Left lobe of liver (tissue), 2 donors: ENCODE results near the gene LIPT2. TPM values are rescaled to one million over a fixed set of nuclear protein-coding genes. Genes with fewer than 3 reads are reported as not detected.
A peak's percentile ranks its signal among the peaks of the same experiment; 100 is the strongest.

ENCODE experiments used
- ATAC-seq: fragments of 200-7000 bp; cut with Tn5 transposase; one replicate; pipeline ENCODE4 v1.9.1; 2020; ENCODE audit warnings: mild to moderate bottlenecking, moderate library complexity
- DNase-seq: peaks from one replicate; pipeline ENCODE4 v3.0.0-alpha.2; 2020; ENCODE audit warnings: low spot score
- total RNA-seq: library from RNA; stranded (reverse); gene quantifications from one replicate; pipeline ENCODE4 v1.2.1, GENCODE V29; 2021
- donor health status: DM: no; HTN: no; CAD: no; lungs with moderate emphysema.
- donor health status: DM: no; HTN: yes; CAD: no.

Gene LIPT2
- total RNA-seq, 1 donor from 2014 or later, result 2.7 TPM

DNA sequence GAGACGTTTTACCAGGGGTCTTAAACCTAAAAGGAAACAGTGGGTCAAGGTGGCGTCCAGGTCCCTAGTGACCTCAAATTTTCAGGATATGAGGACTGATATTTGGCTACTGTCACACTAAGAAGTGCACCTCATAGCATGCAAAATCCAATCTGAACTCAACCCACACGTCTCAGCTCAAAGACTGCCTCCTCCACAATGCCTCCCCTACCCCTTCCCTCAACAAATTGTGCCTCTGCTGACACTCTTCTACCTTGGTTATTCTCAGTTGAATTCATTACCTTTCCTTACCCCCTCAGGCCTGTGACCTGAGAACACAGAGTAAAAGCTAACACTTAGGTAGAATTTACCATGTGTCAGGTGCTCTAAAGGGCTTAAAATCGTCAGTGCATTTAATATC, 12.4 kb upstream of the LIPT2 start:
- DNase-seq (no peak), ATAC-seq (no peak)

DNA sequence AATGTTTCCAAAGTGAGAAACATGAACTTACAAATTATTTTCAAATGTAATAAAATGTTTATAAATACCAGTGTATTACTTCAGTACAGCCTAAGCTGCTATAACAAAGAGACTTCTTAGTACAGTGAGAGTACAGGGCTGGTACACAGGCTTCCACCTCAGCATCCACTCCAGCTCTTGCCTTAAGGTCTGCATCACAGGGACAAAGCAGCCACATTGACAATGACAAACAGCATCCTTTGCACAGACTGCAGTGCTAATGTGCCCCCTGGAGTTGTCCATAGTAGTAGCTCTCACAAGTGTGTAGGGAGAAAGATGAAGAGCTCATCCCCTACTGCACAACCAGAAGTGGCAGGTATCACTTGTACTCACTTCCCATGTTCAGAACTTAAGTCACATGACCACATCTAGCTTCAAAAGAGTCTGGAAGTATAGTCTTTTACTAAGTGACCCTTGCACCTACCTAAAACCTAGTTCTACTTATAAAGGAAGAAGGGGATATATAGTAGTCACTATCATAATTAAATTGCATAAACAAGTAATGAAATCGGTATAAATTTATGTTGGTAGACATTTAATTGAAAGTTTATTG, 10.7 kb upstream of the LIPT2 start:
- ATAC-seq (no peak), DNase-seq (no peak)

DNA sequence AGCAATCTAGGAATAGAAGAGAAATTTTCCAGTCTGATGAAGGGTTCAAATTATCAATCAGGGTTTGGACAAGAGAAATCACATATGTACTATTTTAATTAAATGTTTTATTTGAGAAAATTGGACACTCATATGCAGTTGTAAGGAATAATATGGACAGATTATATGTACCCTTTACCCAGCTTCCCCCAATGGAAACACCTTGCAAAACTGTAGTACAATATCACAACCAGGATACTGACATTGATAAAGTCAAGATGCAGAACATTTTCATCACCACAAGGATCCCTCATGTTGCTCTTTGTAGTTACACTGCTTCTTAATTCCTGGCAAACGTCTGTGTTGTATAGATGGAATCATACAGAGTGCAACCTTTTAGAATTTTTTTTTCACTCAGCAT, 1.4 kb upstream of the LIPT2 start:
- ATAC-seq, result no peak
- DNase-seq, result no peak

DNA sequence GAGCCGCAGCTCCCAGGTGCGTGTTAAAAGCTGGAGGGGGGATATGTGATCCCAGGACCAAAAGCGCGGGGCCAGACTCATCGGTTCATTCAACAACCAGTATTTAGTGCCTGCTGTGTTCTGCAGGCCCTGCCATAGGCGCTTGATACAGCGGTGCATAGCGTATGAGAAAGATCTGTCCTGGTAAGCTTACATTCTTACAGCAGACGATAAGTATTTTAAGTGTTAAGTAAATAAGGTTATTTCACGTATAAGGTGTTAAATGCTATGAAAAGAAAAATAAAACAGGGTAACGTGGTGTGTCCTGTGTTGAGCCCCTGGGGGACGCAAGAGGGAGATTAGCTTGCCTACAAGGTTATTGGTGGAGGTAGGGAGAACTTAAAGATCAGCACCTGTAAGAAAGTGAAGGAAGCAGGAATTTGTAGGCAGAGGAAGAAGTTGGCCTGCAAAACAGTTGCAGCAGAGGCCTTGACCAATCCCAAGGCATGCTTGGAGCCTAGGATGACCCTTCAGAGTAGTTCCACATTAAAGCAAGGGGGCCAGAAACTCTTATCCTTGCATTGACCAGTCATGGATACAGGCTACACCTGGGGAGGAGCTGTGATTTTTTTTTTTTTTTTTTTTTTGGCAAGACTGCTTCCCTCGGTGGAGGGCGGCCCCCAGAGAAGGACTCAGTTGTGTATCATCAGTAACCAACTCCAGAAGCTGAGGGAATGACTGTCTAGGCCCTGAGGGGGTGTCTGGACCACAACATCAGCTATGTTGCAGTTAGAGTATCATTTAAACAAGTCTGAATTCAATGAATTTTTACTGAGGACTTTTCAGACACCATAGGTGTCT, 487 bp upstream of the LIPT2 start:
- DNase-seq (no peak), ATAC-seq (no peak)

DNA sequence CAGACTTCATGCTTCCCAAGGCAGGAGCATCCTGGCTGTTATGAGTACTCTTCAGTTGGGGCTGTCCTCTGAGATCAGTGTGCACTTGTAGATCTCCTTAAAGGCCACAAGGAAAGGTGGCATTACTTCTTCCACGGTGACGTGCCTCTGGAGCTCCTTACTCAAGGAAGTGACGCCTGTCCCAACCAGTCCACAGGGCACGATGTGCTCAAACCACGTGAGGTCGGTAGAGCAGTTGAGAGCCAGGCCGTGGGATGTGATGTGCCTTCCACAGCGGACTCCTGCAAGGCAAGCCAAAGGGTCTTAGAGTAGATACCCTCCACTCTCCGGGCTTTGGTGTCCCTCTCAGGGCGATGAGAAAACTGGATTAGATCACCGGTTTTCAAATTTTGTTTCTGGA, 1.4 kb downstream of the LIPT2 start:
- no peak for ATAC-seq
- DNase-seq, result no peak

DNA sequence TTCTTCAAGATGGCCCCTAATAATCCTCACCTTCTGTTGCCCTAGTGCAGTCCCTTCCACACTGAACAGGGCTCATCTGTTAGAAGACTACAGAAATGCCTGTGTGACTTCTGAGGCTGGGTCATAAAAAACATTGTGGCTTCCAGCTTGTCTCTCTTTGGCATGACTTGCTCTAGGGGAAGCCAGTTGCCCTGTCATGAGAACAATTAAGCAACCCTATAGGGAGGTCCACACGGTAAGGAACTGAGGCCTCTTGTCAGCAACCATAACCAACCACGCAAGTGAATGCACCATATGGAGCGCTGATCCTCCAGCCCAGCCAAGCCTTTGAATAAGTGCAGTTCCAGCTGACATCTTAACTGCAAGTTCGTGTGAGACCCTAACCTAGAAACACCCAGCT, 2.6 kb downstream of the LIPT2 start:
- DNase-seq (no peak), ATAC-seq (no peak)

DNA sequence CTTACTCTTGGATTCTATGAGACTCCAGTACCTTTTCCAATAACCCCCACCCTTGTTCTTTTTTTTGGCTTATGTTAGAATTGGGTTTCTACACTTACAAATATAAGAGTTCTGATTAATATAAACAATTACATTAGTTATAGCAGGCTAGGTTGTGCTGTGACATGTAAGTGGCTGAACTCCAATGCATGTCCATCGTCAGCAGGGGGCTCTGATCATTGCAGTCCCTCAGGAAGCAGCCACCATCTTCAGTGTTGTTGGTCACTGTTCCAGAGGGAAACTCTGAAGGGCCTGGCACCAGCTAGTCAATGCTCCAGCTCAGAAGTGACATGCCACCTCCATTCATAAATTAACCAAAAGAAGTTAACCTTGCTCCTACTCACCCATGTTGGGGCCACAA, 5.6 kb downstream of the LIPT2 start:
- DNase-seq, result no peak
- ATAC-seq, result peak; percentile 62

DNA sequence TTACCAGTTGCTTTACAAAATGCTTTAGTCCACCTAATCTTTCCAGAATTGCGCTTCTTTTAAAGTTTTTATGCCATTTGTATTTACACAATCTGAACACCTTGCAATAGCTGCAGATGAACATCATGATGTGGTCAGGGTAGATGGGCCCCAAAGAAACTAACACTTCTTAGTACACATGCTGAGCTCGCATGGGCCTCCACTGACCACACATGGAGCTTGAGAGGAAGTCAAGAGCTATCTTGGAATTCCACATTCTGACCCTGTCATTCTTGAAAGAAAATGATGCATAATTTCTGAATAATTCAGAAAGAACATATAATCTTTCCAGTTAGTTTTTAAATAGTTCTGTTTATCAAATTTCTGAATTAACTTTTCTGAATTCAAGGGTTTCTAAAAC, 7.7 kb downstream of the LIPT2 start:
- no peak for ATAC-seq
- DNase-seq, result no peak

DNA sequence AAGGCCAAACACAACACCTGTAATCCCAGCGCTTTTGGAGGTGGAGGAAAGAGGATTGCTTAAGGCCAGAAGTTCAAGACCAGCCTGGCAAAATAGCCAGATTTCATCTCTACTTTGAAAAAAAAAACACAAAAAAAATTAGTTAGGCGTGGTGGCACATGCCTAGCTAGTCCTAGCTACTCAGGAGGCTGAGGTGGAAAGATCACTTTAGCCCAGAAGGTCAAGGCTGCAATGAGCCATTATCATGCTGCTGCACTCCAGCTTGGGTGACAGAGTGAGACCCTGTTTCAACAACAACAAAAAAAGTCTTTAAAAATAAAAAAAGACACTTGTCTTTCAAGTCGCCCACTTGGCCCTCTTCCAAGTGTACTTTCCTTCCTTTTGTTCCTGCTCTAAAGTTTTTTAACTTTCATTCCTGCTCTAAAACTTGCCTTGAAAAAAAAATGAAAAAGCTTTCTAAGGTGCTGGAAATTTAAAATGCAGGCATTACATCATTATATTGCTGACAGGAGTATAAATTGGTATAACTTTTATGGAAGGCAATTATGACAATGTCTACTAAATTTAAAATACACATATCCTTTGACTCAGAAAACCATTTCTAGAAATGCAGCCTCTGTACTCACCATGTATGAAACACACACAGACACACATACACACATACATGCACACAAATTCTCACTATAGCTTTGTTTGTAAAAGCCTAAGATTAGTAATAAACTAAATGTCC, 12.7 kb downstream of the LIPT2 start:
- DNase-seq, result no peak
- no peak for ATAC-seq

DNA sequence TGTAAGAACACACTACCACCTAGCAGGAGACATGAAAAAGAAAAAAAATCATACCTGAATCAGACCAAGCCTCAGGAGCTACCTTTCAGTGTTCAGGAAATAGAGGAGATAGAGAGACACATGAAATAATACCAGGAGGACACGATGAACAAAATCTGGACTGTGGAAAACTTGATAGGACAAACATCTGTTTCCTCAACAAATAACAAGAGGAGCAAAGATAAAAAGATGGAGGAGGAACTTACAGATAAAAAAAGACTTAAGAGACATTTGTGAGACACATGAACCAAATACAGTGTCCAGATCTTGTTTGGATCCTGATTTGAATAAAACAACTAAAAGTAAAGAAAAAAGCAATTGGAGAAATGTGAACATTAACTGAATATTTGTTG, 13.8 kb downstream of the LIPT2 start:
- DNase-seq (no peak), ATAC-seq (no peak)

DNA sequence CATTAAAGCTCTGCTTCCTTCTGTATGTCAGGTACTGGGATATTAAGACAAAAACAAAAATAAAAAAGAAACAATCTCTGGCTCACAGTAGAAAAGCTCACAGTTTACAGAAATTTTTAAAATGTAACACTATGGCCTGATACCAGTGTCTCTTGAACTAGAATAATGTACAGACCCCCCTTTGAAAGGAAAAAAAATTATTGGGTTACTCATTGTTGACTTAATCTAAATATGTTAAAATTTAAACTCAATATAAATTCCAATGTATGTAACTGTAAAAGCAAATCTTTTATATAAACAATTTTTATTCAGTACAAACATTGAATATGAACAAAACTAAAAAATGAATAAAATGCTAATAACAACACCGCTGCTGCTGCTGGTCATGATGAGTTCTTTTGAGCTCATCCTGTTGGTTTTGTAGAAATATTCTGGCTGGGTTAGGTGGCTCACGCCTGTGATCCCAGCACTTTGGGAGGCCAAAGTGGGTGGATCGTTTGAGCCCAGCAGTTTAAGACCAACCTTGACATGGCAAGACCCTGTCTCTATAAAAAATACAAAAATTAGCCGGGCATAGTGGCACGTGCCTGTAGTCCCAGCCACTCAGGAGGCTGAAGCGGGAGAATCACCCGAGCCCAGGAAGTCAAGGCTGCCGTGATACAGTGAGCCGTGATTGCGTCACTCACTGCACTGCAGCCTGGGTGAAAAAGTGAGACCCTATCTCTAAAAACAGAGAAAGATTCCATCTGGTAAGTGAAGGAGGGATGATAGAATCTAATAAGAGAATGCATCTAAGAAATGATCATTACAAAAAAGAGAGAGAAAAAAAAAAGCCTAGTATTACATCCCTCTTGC, 14.4 kb downstream of the LIPT2 start:
- ATAC-seq (no peak), DNase-seq (no peak)

DNA sequence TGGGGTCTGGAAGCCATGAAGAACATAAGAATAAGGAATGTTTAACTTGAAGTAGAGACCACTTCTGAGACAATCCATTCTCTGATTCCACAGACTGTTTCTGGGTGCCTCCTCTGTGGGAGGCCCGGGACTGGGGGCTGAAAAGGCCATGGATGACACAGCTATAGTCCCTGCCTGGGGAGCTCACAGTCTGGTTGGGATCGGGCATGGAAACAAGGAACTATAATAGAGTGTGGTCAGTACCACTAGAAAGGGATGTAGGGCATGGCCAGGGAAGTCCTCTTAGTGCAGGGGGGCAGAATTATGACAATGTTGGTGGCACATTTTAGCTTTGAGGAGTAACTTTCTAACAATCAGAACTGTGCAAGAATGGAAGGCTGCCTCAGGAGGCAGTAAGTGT, 17.0 kb downstream of the LIPT2 start:
- no peak for DNase-seq
- ATAC-seq, result no peak

DNA sequence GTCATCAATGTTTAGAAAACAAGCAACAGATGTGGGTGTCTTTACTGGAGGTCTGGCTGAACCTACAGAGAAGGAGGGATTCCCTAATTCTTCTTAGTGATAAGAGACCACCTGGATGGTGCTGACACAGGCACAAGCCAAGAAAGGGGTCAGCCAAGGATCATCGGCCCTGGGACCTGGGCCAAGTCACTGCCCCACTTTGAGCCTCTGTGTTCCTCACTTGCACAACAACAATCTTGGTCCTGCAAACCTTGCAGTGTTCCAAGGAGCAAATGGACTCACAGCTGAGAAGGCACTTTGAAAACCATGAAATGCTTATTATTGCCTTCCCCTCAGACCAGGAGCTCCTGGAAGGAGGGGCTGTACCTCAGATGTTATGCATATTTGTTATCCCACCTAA, 19.2 kb downstream of the LIPT2 start:
- DNase-seq (no peak), ATAC-seq (peak; percentile 18)

DNA sequence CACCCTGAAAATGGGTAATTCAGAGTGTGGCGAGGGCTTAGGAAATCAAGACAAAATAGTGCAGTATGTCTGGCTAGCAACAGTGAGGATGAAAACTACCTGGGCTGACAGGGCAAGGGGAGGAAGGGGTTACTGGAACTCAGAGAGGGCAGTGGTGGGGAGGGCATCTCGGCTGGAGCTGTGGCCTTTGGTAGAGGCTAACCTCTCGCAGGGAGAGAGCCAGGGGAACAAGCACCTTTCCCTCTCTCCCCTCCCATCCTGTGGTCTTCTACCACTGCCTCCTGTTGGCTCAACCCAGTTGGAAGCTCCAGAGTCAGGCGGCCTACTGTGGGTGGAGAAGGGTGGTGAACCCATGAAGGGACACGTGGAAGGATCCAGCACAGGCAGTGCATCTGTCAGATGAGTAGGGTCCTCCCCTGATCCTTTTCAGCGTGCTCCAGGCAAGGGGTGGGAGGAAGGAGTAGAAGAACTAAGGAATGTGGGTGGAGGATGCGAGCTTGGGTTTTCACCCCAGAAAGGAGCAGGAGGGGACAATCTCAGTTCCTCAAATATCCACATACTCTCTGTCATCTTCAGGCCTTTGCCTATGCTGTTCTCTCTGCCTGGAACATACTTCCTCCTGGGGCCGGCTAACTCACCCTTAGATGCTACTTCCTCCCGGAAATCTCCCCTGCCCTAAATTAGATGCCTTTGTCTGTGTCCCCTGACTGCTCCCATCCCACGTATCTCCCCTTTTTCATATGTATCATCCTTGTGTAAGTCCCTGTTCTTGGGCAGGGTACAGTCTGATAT, 19.9 kb downstream of the LIPT2 start:
- ATAC-seq, result peak; percentile 31
- DNase-seq, result no peak

DNA sequence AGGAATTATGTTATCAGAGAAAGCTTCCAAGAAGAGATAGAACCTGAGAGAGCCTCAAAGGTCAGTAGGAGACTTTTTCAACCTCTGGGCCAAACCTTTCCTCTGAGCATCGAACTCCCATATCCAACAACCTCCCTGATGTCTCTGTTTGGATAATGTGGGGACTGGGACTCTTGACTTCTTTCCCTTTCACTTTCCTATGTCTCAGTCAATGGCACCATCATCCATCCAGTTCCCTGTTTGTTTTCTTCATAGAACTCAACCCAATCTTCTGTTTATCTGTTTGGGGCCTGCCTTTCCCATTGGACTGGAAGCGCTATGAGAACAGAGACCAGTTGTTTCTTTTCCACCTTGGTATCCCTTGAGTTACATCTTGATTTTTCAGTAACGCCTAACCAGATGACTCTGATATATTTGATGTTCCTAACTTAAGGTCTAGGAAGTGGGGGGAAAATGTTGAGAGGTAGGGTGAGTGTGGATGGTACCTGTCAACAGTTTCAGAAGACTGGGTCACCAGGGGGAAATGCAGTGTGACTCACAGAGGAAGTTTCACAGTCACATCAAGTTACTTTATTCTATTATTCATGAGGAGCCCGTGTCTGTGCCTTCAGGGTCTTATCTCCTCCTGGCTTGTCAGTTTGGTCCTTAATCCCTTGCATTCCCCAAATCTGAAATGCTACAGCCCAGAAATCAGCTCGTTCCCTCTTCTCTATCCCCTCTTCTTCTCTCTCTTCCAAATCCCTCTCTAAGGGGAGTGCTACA, 21.7 kb downstream of the LIPT2 start:
- DNase-seq (no peak), ATAC-seq (no peak)

DNA sequence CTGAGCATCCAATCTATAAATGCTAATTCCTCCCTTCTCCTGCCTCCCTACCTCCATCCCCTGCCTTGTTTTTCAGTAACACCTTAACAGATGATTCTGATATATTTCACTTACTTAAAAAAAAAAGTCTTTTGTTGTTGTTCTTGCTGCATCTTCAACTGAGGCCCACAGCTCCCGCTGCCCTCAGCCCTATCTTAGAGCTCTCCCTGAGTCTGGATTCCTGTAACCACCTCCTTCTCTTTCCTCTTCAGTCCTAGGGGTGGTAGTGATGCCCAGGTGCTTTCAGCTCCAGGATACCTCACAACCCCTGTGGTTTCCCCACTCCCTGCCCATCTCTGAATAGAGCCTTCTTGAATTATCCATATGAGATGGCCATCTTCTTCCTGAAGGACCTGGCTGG, 22.5 kb downstream of the LIPT2 start:
- DNase-seq, result no peak
- ATAC-seq, result no peak

DNA sequence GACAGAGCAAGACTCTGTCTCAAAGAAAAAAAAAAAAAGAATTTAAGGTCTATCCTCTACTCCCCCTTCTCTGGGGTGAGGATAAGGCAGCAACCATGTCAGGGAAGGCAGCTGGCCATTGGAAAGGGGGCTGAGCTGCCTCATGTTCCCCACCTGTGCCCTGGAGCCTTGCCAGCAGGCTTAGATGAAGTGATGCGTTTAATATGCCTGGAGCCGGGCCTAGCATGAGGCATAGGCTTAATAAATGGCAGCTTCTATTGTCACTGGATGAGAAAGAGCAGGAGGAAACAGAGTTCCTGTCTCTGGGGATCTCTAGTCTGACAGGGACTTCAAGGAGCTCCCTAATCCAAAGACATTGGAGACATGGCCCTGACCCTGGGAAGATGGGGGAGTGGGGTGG, 23.0 kb downstream of the LIPT2 start:
- ATAC-seq (no peak), DNase-seq (no peak)

DNA sequence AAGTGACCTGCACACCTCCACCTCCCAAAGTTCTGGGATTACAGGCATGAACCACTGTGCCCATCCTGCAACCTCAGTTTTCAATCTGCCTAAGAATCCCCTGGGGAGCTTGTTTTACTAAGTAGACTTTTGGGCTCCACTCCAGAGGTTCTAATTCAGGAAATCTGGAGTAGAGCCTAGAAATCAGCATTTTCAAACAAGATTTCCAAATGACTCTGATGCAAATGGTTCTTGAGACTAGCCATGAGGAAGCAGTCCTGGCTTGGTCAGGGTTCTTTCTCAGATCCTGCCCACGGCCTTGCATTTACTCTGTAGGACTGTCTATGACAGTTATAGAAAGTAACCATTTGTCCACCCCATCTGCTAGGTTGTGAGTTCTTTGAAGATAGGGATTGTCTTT, 24.6 kb downstream of the LIPT2 start:
- ATAC-seq, result no peak

DNA sequence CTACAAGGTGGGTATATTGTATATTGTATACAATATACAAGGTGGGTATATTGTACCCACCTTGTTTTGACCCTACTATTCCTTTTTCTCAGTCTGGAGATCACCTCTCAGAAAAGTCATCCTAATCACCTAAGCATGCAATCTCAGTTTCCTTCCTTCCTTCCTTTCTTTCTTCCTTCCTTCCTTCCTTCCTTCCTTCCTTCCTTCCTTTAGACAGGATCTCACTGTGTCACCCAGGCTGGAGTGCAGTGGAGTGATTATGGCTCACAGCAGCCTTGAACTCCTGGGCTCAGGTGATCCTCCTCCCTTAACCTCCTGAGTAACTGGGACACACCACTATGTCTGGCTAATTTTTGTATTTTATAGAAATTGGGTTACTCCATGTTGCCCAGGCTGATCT, 25.0 kb downstream of the LIPT2 start:
- ATAC-seq (no peak), DNase-seq (no peak)

More for the DNA sequence above, 24.6 kb downstream of the LIPT2 start:
- DNase-seq, result no peak

DNA sequence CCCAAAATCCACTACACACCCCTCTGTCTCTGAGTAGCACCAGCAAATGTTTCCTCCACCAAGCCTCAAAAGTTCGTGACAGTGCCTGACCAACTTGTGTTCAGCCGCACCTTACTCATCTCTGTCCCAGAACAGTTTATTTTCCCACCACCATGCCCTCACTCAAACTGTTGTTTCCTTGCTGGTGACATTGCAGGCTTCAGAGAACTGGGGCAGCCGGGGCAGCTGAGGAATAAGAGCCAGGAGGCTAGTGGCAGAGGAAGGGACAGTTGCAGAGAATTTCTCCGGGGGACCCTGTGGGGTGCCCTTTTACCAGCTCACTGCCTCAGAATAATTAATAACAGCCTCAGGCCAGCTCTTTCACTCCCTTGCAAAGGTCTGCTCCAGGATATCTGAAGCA, 25.5 kb downstream of the LIPT2 start:
- ATAC-seq (no peak), DNase-seq (no peak)
